Fibroblast of lung (primary cell): ENCODE measurements around the gene DKK1.

ENCODE experiments used
- EZH2 ChIP-seq: IDR thresholded peaks from 2 replicates; pipeline ENCODE4 v1.5.1; 2012; ENCODE audit warnings: low read length, control low read depth, mild to moderate bottlenecking; ENCODE audit errors: missing control alignments
- TF ChIP-seq, protein P1 (sequence below), 2 donors: IDR thresholded peaks in 1 of 2; conservative IDR thresholded peaks in 1 of 2; 1 replicate in 1 of 2; 2 replicates in 1 of 2; pipeline ENCODE4 v1.5.1; 2011 to 2012; ENCODE audit warnings: low read length in 2 of 2, control low read depth in 1 of 2, inconsistent platforms in 1 of 2, low read depth in 1 of 2, mild to moderate bottlenecking in 1 of 2

DNA sequence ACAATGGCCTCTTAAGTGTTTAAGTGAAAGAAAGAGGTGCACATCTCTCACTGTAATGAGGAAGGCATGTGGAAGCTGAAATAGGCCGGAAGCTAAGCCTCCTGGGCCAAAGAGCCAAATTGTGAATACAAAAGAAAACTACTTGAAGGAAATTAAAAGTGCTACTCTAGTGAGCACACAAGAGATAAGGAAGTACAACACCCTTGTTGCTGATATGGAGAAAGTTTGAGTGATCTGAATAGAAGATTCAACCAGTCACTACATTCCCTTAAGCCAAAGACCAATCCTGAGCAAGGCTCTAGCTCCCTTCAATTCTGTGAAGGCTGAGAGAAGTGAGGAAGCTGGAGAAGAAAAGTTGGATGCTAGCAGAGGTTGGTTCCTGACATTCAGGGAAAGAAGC is 8.2 kb downstream of the DKK1 start:
- TF ChIP-seq, protein P1, sequence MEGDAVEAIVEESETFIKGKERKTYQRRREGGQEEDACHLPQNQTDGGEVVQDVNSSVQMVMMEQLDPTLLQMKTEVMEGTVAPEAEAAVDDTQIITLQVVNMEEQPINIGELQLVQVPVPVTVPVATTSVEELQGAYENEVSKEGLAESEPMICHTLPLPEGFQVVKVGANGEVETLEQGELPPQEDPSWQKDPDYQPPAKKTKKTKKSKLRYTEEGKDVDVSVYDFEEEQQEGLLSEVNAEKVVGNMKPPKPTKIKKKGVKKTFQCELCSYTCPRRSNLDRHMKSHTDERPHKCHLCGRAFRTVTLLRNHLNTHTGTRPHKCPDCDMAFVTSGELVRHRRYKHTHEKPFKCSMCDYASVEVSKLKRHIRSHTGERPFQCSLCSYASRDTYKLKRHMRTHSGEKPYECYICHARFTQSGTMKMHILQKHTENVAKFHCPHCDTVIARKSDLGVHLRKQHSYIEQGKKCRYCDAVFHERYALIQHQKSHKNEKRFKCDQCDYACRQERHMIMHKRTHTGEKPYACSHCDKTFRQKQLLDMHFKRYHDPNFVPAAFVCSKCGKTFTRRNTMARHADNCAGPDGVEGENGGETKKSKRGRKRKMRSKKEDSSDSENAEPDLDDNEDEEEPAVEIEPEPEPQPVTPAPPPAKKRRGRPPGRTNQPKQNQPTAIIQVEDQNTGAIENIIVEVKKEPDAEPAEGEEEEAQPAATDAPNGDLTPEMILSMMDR (conservative IDR thresholded peaks at IDR 0.05 in 1 of 2, IDR thresholded peaks at IDR 0.05 in 1 of 2; ENCODE audit: low read depth in 1 of 2, low read length in 2 of 2) = no peak
- no peak for TF ChIP-seq EZH2
